Progenitor cell of endocrine pancreas (in vitro differentiated cells): Measurements from ENCODE around the gene SRGAP1. TPM values are rescaled to one million over a fixed set of nuclear protein-coding genes. Genes with fewer than 3 reads are reported as not detected.

Source experiments
- DNase-seq: peaks from one replicate; pipeline ENCODE4 v3.0.0; 2021; ENCODE audit warnings: low spot score; ENCODE audit not compliant: unreplicated experiment
- H3K27ac Mint-ChIP-seq: 2 replicates; pipeline ENCODE4 v1.8.0; 2021; ENCODE audit warnings: mild to moderate bottlenecking, moderate library complexity, mixed read lengths
- H3K27me3 Mint-ChIP-seq: 2 replicates; pipeline ENCODE4 v1.8.0; 2021; ENCODE audit warnings: mixed read lengths
- H3K36me3 Mint-ChIP-seq: 2 replicates; pipeline ENCODE4 v1.8.0; 2022; ENCODE audit warnings: mixed read lengths; ENCODE audit not compliant: insufficient read depth
- H3K4me1 Mint-ChIP-seq: 2 replicates; pipeline ENCODE4 v1.8.0; 2021; ENCODE audit warnings: low read depth, mixed read lengths
- H3K4me3 Mint-ChIP-seq: 2 replicates; pipeline ENCODE4 v1.8.0; 2021; ENCODE audit warnings: low read depth, mild to moderate bottlenecking, moderate library complexity, mixed read lengths
- H3K9me3 Mint-ChIP-seq: 2 replicates; pipeline ENCODE4 v1.8.0; 2021; ENCODE audit warnings: low read depth, mixed read lengths
- CTCF ChIP-seq: fragments of 200-600 bp; sonication (generic); IDR thresholded peaks from one replicate; pipeline ENCODE4 v1.5.0; 2021; ENCODE audit warnings: antibody characterized with exemption, mild to moderate bottlenecking; ENCODE audit not compliant: unreplicated experiment
- total RNA-seq: library from RNA; stranded (reverse); gene quantifications from 2 replicates; pipeline ENCODE4 v1.2.1, GENCODE V29; 2021

Gene SRGAP1
- total RNA-seq, 1 donor from 2014 or later, result 23.1 TPM

GRCh38 chr12:64077922-64078321 is 233.4 kb downstream of the SRGAP1 start:
- Mint-ChIP-seq H3K36me3 (peaks cover 50% of the 10 kb centered on the region), H3K4me1 (peaks cover 13% of the 10 kb centered on the region), H3K27me3 (no peaks in the 10 kb centered on the region), H3K4me3 (no peak overlapping the region), H3K27ac (no peak overlapping the region), H3K9me3 (peaks cover 16% of the 10 kb centered on the region)
- DNase-seq, result no peak
- peak; percentile 36 for TF ChIP-seq CTCF

GRCh38 chr12:64080319-64081007 is 236.0 kb downstream of the SRGAP1 start:
- TF ChIP-seq CTCF, result no peak
- Mint-ChIP-seq H3K36me3 (peaks cover 33% of the 10 kb centered on the region), H3K4me3 (no peak overlapping the region), H3K4me1 (peaks cover 14% of the 10 kb centered on the region), H3K27ac (peak overlapping the region; percentile 86), H3K9me3 (peaks cover 9% of the 10 kb centered on the region), H3K27me3 (no peaks in the 10 kb centered on the region)
- DNase-seq, result no peak

DNA sequence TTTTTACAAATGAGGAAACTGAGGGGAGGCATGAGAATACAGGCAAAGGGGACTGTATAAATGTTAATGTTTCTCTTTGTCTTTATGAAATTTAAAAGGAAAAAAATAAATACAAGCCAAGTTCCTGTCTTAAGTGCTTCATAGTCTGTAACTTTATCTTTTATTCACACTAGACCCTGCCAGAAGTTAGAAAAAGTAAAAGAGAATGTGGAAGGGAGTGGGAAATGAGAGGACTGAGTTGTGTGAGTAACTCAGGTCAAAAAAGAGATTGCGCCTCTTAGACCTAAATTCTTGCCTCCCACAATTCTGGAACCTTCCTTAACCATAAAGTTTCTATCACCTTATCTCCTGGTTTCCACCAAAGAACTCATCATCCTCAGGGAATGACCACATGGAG is 236.5 kb downstream of the SRGAP1 start:
- DNase-seq, result no peak
- peak overlapping the region; percentile 86 for H3K27ac Mint-ChIP-seq

DNA sequence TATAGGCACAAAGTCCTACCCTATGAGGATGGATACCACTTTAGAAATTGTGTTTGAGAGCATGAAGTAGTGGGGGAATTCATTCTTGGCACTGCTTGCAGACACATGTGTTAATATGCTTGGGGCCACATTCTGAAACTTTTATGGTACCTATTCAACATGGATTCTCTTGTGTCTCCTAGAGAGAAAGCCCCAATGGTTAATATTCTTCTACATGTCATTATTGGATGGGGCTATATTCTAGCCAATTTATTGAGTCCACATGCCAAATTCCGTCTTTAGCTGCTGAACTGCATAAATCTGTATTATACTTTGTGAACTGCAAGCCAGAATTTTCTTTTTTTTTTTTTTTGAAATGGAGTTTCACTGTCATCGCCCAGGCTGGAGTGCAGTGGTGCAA is 237.6 kb downstream of the SRGAP1 start:
- no peak overlapping the region for H3K4me3 Mint-ChIP-seq
- no peaks in the 10 kb centered on the region for H3K9me3 Mint-ChIP-seq
- no peaks in the 10 kb centered on the region for H3K27me3 Mint-ChIP-seq
- no peak for DNase-seq
- H3K27ac Mint-ChIP-seq, result no peak overlapping the region
- H3K4me1 Mint-ChIP-seq, result peaks cover 16% of the 10 kb centered on the region
- peaks cover 20% of the 10 kb centered on the region for H3K36me3 Mint-ChIP-seq
- no peak for TF ChIP-seq CTCF

More for the DNA sequence above, 236.5 kb downstream of the SRGAP1 start:
- no peaks in the 10 kb centered on the region for H3K27me3 Mint-ChIP-seq
- peaks cover 14% of the 10 kb centered on the region for H3K4me1 Mint-ChIP-seq
- no peak for TF ChIP-seq CTCF
- H3K9me3 Mint-ChIP-seq, result peaks cover 4% of the 10 kb centered on the region
- no peak overlapping the region for H3K4me3 Mint-ChIP-seq
- H3K36me3 Mint-ChIP-seq, result peaks cover 28% of the 10 kb centered on the region

GRCh38 chr12:64082866-64083268 is 238.4 kb downstream of the SRGAP1 start:
- no peak for DNase-seq
- no peaks in the 10 kb centered on the region for H3K27me3 Mint-ChIP-seq
- peaks cover 16% of the 10 kb centered on the region for H3K4me1 Mint-ChIP-seq
- H3K36me3 Mint-ChIP-seq, result peaks cover 18% of the 10 kb centered on the region
- TF ChIP-seq CTCF, result no peak
- no peak overlapping the region for H3K4me3 Mint-ChIP-seq
- H3K27ac Mint-ChIP-seq, result no peak overlapping the region
- no peaks in the 10 kb centered on the region for H3K9me3 Mint-ChIP-seq
